Activated T-helper 9 cell treated with anti-CD3 and anti-CD28 coated beads, Interleukin-2, amount 50 U/mL, for 16 hours (primary cell): ENCODE results near the gene CD320.
"Not testable (repeated sequence)": the region's sequence is repeated elsewhere in the genome, so short reads cannot be mapped to it uniquely, and the experiment has no call there.

Experiments used
- DNase-seq: peaks from one replicate; pipeline ENCODE4 v3.0.0-alpha.2; 2020; ENCODE audit warnings: low read depth

Gene CD320

DNA sequence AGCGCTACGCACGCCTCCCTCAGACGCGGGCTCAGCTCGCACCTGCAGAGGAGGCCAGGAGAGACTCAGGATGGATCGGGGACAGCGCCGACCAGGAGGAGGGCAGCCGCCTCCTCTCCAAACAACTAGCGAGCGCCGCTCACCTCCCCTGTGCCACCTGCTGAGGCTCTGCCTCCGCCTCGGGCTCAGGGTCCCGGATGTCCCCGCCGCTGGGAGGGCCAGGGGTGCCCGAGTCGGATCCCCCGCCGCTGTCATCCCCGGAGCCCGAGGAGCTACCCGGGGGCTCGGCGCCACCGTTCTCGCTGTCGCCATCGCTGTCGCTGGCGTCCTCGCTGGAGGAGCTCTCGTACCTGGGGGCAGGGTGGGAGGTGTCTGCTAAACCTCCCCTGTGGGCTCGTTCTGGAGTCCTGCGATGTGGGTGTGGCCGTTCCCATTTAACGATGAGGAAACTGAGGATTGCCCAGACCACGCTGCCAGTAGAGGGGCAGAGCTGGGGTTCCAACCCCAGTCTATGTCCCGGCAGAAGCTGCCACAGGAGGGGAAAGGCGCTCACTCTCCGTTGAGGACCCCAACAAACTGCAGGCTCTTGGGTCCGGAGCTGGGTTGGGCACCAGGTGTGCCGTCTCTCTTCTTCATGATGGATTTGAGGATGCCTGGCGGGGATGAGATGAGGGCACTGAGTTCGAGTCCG is 25.8 kb upstream of the CD320 start:
- no peak for DNase-seq

DNA sequence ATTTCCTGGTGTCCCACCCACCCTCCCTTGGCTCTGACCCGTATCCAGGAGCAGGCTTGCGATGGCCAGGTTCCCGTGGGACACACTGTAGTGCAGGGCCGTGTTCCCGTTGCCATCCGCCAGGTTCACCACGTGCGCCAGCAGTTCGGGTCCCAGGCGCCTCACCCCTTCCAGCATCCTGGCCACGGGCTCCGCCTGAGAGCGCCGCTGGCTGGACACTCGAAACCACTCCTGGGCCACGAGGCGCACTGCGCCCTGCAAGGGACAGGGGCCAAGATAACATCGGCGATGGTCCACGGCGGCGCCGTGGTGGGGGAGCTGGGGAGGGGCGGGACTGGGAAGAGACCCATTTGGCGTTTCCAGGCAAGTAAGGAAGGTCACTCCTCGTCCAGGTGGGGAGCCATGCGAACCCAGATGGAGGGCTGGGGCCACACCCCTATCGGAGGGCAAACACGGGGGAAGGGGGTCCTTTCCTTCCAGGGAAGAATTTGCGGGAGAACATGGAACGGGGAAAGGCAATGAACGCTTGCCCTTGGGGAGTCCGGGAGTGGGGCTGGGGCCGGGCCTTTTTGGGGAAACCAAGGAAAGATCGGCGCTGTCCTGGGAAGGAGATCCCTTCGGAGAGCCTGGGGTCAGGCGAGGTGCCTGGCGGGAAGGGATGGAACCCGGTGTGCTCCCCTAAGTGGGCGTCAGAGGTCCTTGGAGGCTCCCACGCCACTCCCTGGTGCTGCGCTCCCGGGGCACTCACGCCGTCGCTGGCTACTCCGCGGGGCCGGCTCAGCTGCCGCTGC is 25.0 kb upstream of the CD320 start:
- no peak for DNase-seq

DNA sequence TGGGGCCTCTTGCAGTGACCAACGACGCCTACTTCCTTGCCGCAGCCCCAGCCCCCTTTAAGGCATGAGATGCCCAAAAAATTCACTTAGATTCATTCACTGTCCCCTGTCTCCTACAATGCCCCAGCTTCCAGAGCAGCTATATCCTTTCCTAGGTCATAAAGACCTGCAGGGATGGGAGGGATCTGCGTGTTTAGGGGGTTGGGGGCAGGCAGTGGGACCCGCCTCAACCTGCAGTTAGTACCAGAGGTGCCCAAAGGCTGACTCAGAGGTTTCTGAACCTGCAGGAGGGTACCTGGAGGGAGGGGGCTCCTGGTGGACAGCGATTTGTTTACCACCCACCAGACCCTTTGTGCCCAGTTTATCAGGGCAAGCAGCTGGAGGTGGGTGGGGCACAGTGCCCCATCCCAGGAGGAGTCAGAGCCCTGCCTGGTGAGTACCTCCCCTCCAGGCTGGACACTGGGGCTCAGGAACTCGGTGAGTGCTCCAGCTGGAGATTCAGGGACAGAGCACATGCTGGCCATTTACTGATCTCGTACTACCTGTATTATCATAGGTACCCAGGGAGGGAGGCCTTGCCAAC is 23.2 kb upstream of the CD320 start:
- no peak for DNase-seq

DNA sequence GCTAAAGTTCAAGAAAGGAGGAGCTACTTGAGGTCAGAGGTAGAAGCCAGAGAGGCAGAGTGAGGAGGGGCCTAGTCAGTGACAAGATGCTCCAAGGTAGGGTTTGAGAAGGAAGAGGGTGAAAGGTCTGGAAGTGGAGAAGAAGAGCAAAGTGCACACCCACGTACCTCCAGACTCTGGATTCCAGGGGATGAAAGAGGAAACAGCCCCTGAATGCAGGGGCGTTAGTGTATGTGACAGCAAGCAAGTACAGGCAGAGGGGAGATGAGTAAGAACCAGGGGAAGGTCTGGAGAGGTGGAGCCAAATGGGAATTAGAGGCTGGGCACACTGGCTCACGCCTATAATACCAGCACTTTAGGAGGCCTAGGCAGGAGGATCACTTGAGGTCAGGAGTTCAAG is 21.8 kb upstream of the CD320 start:
- no peak for DNase-seq

DNA sequence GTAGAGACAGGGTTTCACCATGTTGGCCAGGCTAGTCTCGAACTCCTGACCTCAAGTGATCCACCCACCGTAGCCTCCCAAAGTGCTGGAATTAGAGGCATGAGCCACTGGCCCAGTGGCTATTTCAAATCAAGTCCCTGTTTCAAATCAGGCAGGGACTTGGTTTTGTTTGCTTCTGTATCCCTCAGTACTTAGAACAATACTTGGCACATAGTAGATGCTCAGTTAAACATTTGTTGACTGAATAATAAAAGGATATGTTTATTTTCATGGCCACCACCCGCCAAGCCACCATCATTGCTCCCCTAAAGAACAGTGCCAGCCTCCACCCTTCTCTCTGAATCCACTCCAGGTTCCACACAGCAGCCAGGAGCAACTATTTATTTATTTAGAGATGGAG is 17.3 kb upstream of the CD320 start:
- DNase-seq, result no peak

DNA sequence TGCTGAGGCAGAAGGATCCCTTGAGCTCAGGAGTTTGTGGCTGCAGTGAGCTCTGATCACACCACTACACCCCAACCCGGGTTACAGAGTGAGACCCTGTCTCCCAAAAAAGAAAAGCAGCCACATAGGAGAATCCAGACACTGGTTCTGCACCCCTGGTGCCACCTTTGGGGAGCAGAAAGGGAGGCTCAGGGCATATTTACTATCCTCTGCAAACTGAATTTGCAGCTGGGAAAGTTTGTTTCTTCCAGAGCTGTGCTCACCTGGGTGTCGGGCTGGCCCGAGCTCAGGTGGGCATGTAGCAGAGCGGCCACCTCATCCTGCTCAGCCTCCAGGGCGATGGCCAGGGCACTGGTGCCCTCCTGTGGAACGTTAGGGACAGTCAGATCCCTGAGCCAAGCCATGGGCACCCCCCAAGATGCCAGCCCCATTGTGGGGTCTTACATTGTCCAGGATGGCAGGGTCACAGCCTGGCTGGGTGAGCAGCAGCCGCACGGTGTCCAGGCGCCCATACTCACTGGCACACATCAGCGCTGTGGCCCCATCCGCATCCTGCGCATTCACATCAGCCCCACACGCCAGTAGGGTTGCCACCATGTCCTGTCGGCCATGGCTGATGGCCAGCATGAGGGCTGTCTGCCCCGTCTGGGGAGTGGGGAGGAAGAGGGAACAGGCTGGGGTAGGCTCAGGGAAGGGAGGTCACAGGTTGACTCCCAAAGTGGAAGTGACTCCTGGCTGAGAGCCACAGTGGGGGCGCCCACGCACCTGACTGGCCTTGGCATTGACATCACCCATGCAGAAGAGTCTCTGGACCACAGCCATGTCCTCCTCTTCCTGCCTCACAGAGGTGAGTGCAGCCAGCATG is 16.3 kb upstream of the CD320 start:
- DNase-seq, result no peak

DNA sequence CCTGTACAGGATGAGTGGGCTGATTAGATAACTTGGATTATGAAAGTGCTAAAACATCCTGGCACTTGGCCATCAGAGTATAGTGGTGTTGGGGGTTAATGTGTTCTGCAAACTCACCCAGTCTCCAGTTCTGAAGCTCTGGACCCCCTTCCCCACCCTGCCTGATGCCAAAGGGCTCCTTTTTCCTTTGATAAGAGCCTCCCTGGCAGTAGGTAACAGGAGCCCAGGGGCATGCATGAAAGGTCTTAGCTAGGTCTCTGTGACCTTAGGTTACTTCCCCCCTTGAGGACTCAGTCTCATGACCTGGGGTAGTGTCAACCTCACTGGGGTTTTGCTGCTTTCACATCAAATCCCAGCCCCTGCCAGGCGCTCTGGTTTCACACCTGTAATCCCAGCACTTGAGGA is 15.6 kb upstream of the CD320 start:
- DNase-seq, result no peak

DNA sequence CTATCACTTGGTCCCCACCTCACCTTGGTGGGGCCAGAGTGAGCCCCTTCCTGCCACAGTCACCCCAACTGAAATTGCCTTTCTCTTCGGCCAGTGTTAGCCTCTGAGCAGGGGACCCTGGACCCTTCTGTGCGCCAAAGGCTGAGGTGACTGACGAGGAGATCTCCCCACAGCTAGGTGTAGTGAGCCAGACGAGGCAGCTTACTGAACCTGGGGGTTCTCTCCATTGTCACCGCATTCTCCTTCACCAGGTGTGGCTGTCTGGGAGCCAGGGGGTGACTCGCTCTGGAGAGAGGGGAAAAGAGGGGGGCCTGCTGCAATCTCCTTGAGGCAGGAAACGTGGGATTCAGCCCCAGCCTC is 14.5 kb upstream of the CD320 start:
- no peak for DNase-seq

DNA sequence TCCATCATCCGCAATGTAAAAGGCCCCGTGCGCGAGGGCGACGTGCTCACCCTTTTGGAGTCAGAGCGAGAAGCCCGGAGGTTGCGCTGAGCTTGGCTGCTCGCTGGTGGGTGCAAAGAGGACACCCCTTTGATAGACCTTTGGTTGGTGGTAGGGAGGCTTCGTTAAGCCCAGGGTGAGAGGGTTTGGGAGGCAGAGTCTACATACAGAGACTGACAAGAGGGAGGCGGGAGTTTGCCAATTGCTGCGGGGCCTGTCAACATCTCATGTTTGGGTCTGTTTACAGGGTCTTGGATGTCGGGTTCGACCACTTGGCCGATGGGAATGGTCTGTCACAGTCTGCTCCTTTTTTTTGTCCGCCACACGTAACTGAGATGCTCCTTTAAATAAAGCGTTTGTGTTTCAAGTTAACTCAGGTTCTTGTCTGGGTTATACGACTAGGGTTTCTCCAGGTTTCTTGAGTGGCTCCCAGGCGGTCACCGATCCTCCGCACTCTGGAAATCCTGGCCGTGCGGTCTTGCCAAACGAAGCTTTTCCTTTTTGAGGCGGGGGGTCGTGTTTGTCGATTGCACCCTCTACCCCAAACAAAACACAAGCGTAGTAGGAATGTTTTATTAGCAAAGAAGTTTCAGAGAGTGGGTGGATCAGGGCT is 14.0 kb upstream of the CD320 start:
- no peak for DNase-seq

DNA sequence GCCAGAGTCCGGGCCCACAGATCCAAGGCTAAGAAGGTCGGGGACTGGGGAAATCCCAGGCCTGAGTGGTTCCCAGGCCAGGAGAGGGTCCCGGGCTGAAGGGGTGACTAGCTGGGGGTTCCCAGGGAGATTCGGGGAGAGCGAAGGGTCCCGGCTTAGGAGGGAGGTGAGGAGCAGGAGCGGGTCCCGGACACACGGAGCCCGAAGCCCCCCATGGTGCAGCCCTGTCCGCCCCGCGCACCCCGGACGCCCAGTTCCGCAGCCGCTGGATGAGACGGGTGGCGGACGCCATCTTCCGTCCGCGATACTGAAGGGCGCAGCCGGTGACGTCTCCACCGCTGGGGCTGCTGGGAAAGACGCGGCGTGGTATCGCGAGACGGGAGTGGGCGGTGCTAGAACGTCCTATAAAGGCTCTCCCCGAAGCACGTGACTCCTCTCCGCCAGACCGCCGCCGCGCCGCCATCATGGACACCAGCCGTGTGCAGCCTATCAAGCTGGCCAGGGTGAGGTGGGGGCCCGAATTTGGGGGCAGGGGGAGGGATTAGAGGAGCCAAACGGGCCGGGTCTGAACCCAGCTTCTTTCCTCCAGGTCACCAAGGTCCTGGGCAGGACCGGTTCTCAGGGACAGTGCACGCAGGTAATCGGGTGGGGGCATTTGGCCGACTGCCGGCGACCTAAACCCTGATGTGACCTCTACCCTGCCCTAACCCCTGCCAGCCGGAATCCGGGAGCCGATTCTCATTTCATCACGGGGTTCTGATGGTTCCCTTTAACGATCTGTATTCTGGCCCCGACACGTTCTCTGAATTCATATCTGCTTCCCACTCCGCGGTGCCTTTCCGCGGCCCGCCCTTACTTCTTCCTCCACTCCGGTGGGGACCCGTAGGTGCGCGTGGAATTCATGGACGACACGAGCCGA is 13.2 kb upstream of the CD320 start, which contains the start of the genes NDUFA7 and RPS28:
NDUFA7 (minus strand) TSS at position 309 of the 919 bp plus-strand sequence; CDS start at position 292, 17 bp downstream.
RPS28 (plus strand) TSS at position 430 of the 919 bp plus-strand sequence; CDS start at position 465, 35 bp downstream.
- DNase-seq, result peak; percentile 95

DNA sequence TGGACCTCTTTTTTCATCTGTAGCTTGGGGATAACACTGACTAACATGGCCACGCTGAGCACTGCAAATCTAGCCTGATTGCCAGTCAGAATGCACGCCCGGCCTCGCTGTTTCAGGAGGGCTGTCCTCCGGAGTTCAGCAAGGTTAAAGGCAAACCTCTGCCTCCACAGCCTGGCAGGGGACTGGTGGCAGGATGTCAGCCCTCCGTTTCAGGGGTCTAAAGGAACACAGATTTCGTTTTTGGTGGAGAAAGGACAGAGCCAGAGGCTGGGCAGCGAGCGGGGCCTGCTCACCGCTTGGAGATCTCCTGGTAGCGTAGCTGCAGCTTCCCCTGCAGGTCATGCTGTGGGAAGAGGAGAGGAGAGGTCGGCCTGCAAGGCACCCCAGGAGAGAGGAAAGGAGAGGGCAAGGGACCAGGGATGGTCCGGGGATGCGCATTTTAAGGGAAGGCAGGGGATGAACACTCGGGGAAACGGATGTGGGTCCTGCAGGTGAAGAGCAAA is 12.5 kb upstream of the CD320 start:
- no peak for DNase-seq

DNA sequence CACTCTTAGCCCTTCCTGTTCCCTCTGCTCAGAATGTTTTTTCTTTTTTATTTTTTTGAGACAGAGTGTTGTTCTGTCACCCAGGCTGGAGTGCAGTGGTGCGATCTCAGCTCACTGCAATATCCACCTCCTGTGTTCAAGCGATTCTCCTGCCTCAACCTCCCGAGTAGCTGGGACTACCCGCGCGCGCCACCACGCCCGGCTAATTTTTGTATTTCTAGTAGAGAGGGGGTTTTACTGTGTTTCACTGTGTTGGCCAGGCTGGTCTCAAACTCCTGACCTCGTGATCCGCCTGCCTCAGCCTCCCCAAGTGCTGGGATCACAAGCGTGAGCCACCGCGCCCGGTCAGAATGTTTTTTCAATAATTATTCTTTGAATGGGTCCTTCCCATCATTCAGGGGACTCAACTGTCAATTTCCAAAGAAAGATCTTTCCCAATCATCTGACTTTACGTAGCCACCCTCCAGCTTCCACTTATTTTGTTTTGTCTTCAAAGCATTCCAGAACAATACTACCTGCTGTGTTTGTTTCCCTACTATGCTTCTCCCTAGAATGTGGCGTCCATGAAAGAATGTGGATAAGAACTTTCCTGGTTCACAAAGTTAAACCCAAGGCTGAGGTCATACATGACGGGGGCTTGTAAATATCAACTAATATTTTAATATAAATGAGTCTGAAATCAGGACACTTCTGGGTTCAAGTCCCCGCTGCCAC is 11.8 kb upstream of the CD320 start:
- no peak for DNase-seq

DNA sequence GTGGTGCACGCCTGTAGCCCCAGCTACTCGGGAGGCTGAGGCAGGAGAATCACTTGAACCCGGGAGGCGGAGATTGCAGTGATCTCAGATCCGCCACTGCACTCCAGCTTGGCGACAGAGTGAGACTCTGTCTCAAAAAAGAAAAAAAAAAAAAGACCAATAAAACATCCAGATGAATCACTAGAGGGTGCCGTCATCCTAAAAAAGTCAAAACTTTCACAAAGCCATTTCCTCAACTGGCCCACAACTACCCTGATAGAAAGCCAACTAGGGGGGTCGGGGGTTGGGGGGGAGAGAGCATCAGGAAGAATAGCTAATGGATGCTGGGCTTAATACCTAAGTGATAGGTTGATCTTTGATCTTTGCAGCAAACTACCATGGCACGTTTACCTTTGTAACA is 10.7 kb upstream of the CD320 start:
- DNase-seq, result not testable (repeated sequence)

DNA sequence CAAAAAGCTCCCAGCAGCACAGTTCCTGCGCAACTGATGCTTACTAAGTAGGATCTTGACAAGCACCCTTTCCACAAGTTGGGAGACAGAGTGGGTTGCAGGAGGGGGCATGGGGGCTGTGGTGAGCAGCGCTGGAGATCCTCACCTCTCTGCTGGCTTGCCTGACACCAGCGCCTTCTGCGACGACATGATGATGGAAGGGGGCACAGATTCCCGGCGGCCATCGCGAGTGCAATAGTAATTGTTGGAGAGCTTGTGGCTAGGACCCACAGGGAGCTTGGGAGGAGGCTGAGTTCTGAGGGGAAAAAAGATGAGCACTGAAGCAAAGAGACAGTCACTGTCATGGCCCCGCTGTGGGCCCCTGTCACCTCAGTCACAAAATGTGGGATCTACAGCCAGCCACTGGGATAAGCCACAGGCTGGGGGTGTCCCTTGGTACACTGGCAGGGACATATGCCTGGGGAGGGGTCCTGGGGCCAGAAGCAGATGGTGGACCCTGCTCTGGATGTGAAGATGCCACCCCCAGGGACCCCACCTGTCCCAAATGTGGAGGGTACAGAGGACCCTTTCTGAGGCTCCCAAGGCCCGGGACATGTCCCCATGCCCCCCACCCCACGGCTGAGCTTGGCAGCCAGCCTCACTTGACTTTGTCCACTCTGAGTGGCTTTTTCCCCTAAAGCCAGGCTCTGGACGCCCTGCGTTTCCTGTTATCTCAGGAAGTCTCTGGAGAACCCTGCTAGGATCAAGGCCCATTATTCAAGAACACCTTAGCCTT is 8.4 kb upstream of the CD320 start:
- no peak for DNase-seq

DNA sequence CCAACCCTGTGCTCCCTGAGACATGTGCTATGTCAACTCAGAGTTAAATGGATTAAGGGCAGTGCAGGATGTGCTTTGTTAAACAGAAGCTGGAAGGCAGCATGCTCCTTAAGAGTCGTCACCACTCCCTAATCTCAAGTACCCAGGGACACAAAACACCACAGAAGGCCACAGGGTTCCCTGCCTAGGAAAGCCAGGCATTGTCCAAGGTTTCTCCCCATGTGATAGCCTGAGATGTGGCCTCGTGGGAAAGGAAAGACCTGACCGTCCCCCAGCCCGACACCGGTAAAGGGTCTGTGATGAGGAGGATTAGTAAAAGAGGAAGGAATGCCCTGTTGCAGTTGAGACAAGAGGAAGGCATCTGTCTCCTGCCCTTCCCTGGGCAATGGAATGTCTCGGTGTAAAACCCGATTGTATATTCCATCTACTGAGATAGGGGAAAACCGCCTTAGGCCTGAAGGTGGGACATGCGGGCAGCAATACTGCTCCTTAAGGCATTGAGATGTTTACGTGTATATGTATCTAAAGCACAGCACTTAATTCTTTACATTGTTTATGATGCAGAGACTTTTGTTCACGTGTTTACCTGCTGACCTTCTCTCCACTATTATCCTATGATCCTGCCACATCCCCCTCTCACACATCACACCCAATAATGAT is 7.0 kb upstream of the CD320 start:
- not testable (repeated sequence) for DNase-seq

DNA sequence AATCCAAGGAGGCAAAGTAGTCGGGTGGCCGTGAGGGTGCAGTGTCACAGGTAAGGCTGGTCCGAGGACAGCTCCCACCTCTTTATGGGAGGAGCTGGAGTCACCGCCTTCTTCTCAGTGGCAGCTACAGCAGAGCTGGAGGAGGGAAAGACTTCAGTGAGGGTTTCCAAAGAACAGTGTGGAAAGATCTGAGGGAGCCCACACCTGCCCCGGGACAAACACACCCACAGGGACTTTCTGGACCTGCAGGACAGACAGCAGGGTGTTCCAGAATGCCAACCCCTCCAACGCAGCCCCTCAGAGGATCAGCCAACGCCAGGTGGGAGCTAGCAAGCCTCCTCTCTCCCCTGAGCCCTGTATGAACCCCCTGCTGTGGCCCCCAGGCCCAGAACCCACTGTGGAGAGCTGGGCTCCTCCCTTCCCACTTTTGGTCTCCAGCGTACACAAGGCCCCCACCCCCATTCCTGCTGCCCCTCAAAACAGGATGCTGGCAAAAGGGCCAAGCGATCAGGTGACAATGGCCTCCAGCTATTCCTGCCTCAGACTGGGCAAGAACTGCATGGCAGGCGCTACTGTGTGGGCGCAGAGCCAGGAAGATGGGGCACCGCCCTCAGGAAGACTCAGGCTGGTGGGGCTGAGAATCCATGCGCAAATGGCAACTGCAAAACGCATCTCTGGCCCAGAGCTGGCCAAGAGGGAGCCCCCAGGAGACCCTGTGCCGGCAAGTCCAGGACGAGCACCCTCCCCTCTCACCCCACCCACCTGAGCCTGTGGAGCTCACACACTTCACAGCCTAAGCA is 3.5 kb upstream of the CD320 start:
- no peak for DNase-seq

DNA sequence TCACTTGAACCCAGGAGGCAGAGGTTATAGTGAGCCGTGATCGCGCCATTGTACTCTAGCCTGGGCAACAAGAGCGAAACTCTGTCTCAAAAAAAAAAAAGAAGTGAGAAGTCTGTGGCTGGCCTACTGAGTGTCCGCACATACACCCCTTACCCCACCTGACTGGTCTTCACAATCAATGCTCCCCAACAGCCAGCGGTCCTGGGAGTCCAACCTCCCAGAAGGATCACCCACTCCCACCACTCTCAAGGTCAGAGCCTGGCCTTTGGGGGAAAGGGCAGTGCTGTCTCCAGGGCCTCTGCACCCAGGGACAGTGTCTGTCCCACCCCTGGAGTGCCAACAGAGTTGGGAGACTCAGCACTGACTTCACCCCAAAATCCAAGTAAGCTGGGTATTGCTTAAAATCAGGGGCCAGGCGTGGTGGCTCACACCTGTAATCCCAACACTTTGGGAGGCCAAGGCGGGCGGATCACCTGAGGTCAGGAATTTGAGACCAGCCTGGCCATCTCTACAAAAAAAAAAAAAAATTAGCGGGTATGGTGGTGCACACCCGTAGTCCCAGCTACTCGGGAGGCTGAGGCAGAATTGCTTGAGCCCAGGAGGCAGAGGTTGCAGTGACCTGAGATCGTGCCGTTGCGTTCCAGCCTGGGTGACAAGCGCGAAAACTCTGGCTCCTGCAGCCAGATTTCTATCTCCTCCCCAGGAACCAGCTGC is 2.3 kb upstream of the CD320 start:
- no peak for DNase-seq
